NT2/D1 (cell line): ENCODE results near the gene ELP2.

Source experiments
- SUZ12 ChIP-seq: IDR thresholded peaks from 2 replicates; pipeline ENCODE4 v1.6.1; 2011; ENCODE audit not compliant: insufficient read length, insufficient read depth; ENCODE audit errors: extremely low read depth
- YY1 ChIP-seq: IDR thresholded peaks from 2 replicates; pipeline ENCODE4 v1.6.1; 2011; ENCODE audit not compliant: insufficient read length, insufficient read depth
- ZNF274 ChIP-seq: IDR thresholded peaks from 2 replicates; pipeline ENCODE4 v1.6.1; 2011; ENCODE audit warnings: mild to moderate bottlenecking, low read depth, low read length

GRCh38 chr18:36101943-36102342 lies 27.8 kb upstream of the ELP2 start:
- TF ChIP-seq YY1, result no peak
- no peak for TF ChIP-seq ZNF274
- TF ChIP-seq SUZ12, result no peak
